ENCODE data around the gene PRELID3B.

PRELID3B gene

DNA sequence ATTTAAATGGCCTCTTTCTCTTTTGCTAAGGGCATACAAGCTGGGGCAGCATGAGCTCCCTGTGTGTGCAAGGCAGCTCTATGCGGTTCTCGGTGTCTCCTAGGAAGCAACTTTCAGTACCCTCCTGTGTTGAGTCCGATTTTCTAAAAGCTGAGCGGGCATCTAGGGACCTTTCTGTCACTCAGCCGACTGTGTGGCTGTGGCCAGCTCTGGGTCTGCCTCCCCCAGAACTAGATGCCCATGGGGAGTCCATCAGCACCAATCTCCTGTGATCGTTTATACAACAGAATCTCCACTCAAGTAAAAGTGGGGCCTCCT is 54.1 kb downstream of the PRELID3B start:
- H3K9me3 ChIP-seq (ENCODE audit: low read length), result no peaks in the 10 kb centered on the region
- no peak overlapping the region for H3K9ac ChIP-seq (ENCODE audit: low read length)
- H3K27me3 ChIP-seq (ENCODE audit: insufficient read depth, low read length), result no peaks in the 10 kb centered on the region
- TF ChIP-seq, protein P1, sequence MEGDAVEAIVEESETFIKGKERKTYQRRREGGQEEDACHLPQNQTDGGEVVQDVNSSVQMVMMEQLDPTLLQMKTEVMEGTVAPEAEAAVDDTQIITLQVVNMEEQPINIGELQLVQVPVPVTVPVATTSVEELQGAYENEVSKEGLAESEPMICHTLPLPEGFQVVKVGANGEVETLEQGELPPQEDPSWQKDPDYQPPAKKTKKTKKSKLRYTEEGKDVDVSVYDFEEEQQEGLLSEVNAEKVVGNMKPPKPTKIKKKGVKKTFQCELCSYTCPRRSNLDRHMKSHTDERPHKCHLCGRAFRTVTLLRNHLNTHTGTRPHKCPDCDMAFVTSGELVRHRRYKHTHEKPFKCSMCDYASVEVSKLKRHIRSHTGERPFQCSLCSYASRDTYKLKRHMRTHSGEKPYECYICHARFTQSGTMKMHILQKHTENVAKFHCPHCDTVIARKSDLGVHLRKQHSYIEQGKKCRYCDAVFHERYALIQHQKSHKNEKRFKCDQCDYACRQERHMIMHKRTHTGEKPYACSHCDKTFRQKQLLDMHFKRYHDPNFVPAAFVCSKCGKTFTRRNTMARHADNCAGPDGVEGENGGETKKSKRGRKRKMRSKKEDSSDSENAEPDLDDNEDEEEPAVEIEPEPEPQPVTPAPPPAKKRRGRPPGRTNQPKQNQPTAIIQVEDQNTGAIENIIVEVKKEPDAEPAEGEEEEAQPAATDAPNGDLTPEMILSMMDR (IDR thresholded peaks at IDR 0.05; ENCODE audit: low read length), result no peak
- peaks cover 26% of the 10 kb centered on the region for H3K79me2 ChIP-seq (ENCODE audit: insufficient read depth, low read length)
- H3K4me2 ChIP-seq (ENCODE audit: low read length), result no peak overlapping the region
- H3K36me3 ChIP-seq (ENCODE audit: insufficient read depth, low read length), result peaks cover 81% of the 10 kb centered on the region
- H3F3A ChIP-seq (ENCODE audit: insufficient read depth, low read length), result no peaks in the 10 kb centered on the region
- no peaks in the 10 kb centered on the region for H3K9me2 ChIP-seq (ENCODE audit: low read depth, low read length)
- no peaks in the 10 kb centered on the region for H4K20me1 ChIP-seq (ENCODE audit: insufficient read depth, low read length)
- H3K4me1 ChIP-seq (ENCODE audit: insufficient read depth, low read length, severe bottlenecking), result peaks cover 14% of the 10 kb centered on the region
- H2AFZ ChIP-seq (ENCODE audit: low read length), result no peak overlapping the region
- H3K27ac ChIP-seq (ENCODE audit: low read depth, low read length, poor library complexity, severe bottlenecking), result no peak overlapping the region
- no peak overlapping the region for H3K4me3 ChIP-seq (ENCODE audit: low read depth, low read length, poor library complexity, severe bottlenecking)

DNA sequence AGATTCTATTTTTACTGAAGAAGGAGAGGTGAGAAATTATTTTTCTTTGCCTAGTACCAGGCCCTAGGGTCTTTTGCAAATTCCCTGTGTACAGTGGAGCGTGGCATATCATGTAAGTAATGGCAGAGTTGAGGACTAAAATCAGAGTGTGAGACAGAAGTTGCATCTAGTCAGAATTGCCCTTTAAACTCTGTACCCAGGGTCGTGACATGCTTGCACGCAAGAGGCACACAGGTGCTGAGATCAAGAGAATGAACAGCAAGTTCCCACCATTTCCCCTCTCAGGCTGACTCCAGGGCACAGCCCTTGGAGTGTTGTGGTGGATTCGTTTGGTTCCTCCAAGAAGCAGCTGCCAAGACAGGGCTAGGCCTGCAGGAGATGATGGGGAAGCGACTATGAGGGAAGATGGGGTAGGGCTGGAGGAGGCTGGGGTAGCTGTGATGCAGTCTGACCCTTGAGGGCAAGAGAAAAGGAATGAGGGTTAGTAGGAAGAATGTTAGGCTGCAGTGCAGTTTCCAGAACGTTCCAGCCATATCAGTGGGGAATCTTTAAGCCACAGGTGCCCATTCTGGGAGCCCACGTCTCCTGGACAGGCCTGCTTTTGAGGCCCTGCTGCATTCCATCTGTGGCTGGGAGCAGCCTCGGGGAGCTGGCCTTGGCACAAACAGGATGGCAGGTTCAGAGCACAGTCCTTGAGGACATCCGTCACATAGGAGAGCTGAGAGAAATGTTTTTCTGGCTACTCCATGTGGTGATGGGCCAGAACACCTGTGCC is 54.6 kb downstream of the PRELID3B start:
- H3K27me3 ChIP-seq (ENCODE audit: insufficient read depth, low read length), result no peaks in the 10 kb centered on the region
- no peaks in the 10 kb centered on the region for H4K20me1 ChIP-seq (ENCODE audit: insufficient read depth, low read length)
- no peaks in the 10 kb centered on the region for H3K9me2 ChIP-seq (ENCODE audit: low read depth, low read length)
- H3K4me3 ChIP-seq (ENCODE audit: low read depth, low read length, poor library complexity, severe bottlenecking), result no peak overlapping the region
- no peak overlapping the region for H2AFZ ChIP-seq (ENCODE audit: low read length)
- H3K9me3 ChIP-seq (ENCODE audit: low read length), result no peaks in the 10 kb centered on the region
- H3K36me3 ChIP-seq (ENCODE audit: insufficient read depth, low read length), result peaks cover 76% of the 10 kb centered on the region
- no peaks in the 10 kb centered on the region for H3F3A ChIP-seq (ENCODE audit: insufficient read depth, low read length)
- no peak overlapping the region for H3K4me2 ChIP-seq (ENCODE audit: low read length)
- H3K79me2 ChIP-seq (ENCODE audit: insufficient read depth, low read length), result peaks cover 30% of the 10 kb centered on the region
- peaks cover 20% of the 10 kb centered on the region for H3K4me1 ChIP-seq (ENCODE audit: insufficient read depth, low read length, severe bottlenecking)
- no peak for TF ChIP-seq EZH2 (IDR thresholded peaks at IDR 0.05; ENCODE audit: borderline replicate concordance, low read length)
- TF ChIP-seq, protein P1 (IDR thresholded peaks at IDR 0.05; ENCODE audit: low read length), result no peak
- H3K27ac ChIP-seq (ENCODE audit: low read depth, low read length, poor library complexity, severe bottlenecking), result no peak overlapping the region
- H3K9ac ChIP-seq (ENCODE audit: low read length), result no peak overlapping the region

DNA sequence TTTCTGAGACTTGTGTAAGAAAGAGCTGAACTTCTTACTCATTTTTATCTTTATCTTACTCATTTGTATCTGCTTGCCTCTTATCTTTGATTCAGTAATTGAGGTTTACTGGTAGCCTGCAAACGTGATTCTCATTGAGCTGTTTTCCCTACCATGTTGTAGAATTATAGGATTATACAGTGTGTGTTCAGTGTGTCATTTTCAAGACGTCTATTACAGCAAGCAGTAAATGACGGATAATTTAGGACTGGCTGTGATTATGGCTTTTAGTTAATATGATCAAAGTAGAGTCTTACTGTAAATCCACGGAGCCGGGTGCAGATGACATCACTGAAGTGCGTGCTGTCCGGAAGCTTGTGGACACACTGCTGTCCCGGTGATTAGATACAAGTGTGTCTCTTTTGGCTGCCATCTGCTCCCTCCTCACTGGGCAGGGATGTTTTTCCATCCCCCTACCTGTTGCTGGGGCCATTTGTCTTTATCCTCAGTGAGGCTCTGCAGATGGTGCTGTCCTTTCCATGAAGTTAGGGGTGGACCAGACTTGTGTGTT is 55.5 kb downstream of the PRELID3B start:
- Histone ChIP-seq H3F3A (ENCODE audit: insufficient read depth, low read length) (no peaks in the 10 kb centered on the region), H3K9me3 (ENCODE audit: low read length) (no peaks in the 10 kb centered on the region), H3K27ac (ENCODE audit: low read depth, low read length, poor library complexity, severe bottlenecking) (no peak overlapping the region), H4K20me1 (ENCODE audit: insufficient read depth, low read length) (no peaks in the 10 kb centered on the region), H2AFZ (ENCODE audit: low read length) (no peak overlapping the region), H3K27me3 (ENCODE audit: insufficient read depth, low read length) (no peaks in the 10 kb centered on the region), H3K4me3 (ENCODE audit: low read depth, low read length, poor library complexity, severe bottlenecking) (no peak overlapping the region), H3K79me2 (ENCODE audit: insufficient read depth, low read length) (peaks cover 39% of the 10 kb centered on the region), H3K4me2 (ENCODE audit: low read length) (no peak overlapping the region), H3K4me1 (ENCODE audit: insufficient read depth, low read length, severe bottlenecking) (peaks cover 29% of the 10 kb centered on the region), H3K9me2 (ENCODE audit: low read depth, low read length) (no peaks in the 10 kb centered on the region), H3K36me3 (ENCODE audit: insufficient read depth, low read length) (peaks cover 67% of the 10 kb centered on the region), H3K9ac (ENCODE audit: low read length) (no peak overlapping the region)
- TF ChIP-seq, protein P1 (IDR thresholded peaks at IDR 0.05; ENCODE audit: low read length), result no peak
- no peak for TF ChIP-seq EZH2 (IDR thresholded peaks at IDR 0.05; ENCODE audit: borderline replicate concordance, low read length)
